ENCODE measurements around the gene ACVR1. TPM values are rescaled to one million over a fixed set of nuclear protein-coding genes. Genes with fewer than 3 reads are reported as not detected.

Gene ACVR1
- total and polyA plus RNA-seq, 2 of the 13 experiments (the other 11 are each of a cell fraction or from before 2014, with no cell fraction given) = 2.3 to 5.4 TPM

GRCh38 chr2:157761520-157761919 is 114.6 kb downstream of the ACVR1 start:
- POLR2A ChIA-PET = no interaction called here
- H3K9ac ChIP-seq (ENCODE audit: insufficient read depth, low read depth, low read length) = no peak overlapping the region
- TF ChIP-seq CEBPZ (IDR thresholded peaks at IDR 0.05; ENCODE audit: low read length) = no peak
- no peak for TF ChIP-seq EEA1 (CRISPR knock-in tag; IDR thresholded peaks at IDR 0.05; ENCODE audit: borderline replicate concordance)
- TF ChIP-seq ZFP36L2 (CRISPR knock-in tag; IDR thresholded peaks at IDR 0.05) = no peak
- TF ChIP-seq ZNF235 (CRISPR knock-in tag; IDR thresholded peaks at IDR 0.05; ENCODE audit: borderline replicate concordance) = no peak
- TF ChIP-seq, protein P1, sequence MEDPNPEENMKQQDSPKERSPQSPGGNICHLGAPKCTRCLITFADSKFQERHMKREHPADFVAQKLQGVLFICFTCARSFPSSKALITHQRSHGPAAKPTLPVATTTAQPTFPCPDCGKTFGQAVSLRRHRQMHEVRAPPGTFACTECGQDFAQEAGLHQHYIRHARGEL (CRISPR knock-in tag; IDR thresholded peaks at IDR 0.05) = no peak
- no peak for TF ChIP-seq NFE2L2 (IDR thresholded peaks at IDR 0.05; ENCODE audit: low read length)
- no peak for TF ChIP-seq ZNF296 (CRISPR knock-in tag; conservative IDR thresholded peaks at IDR 0.05)
- TF ChIP-seq ZNF672 (CRISPR knock-in tag; IDR thresholded peaks at IDR 0.05) = no peak
- TF ChIP-seq NFE2L1 (CRISPR knock-in tag; IDR thresholded peaks at IDR 0.05; ENCODE audit: borderline replicate concordance) = no peak
- no peak for TF ChIP-seq AGO1 (IDR thresholded peaks at IDR 0.05; ENCODE audit: low read depth, low read length, poor library complexity, severe bottlenecking)
- TF ChIP-seq SNAPC2 (CRISPR knock-in tag; IDR thresholded peaks at IDR 0.05) = no peak
- no peak for TF ChIP-seq KIAA2018 (CRISPR knock-in tag; IDR thresholded peaks at IDR 0.05; ENCODE audit: borderline replicate concordance)
- TF ChIP-seq NFIC (IDR thresholded peaks at IDR 0.05; ENCODE audit: low read length) = no peak
- no peak for TF ChIP-seq POLR2G (IDR thresholded peaks at IDR 0.05; ENCODE audit: low read depth, low read length)
- no TSS peak for BruUV-seq (replicated peaks)
- intact Hi-C loops (cut with micrococcal nuclease; ENCODE audit: unreplicated experiment) = loop anchor here (5.0 kb wide), 1 partner anchor 264 kb away; no protein-coding TSS in a partner anchor
- CTCF ChIA-PET (ENCODE audit: low intra/inter-chr PET ratio, low total read pairs) = no interaction called here
- no peaks in the 10 kb centered on the region for H3K27me3 ChIP-seq (ENCODE audit: control insufficient read depth in 1 of 2, insufficient read depth in 2 of 2, low read length in 2 of 2)
- no peaks in the 10 kb centered on the region for H3K4me1 ChIP-seq (ENCODE audit: insufficient read depth, low read length)
- peaks cover 13% of the 10 kb centered on the region for H3K9me3 ChIP-seq (ENCODE audit: low read length)
- no peaks in the 10 kb centered on the region for H3K79me2 ChIP-seq (ENCODE audit: insufficient read depth, low read length)
- no peak overlapping the region for H2AFZ ChIP-seq (ENCODE audit: low read length)
- no peak for DNase-seq (ENCODE audit: low spot score)
- no peaks in the 10 kb centered on the region for H4K20me1 ChIP-seq (ENCODE audit: insufficient read depth, low read length)
- no peak for ATAC-seq
- in situ Hi-C loops (cut with HindIII; ENCODE audit: extremely low pct_ligation_motif_present, low pct_unique_long_range_greater_than_20kb) = loop anchor here (25.0 kb wide), 1 partner anchor 274 kb away; no protein-coding TSS in a partner anchor
- no peak overlapping the region for H3K4me2 ChIP-seq (ENCODE audit: low read depth, low read length)
- no peak for FAIRE-seq
- H3K36me3 ChIP-seq (replicated peaks in 1 of 2; ENCODE audit: control insufficient read depth in 1 of 2, insufficient read depth in 2 of 2, low read length in 2 of 2) = peaks cover 0 to 1% of the 10 kb centered on the region in 2 experiments; a peak in 2 of 5 replicates
- H3K27ac ChIP-seq (ENCODE audit: extremely low read length, insufficient read depth, low read length) = no peak overlapping the region
- no peak overlapping the region for H3K4me3 ChIP-seq (replicated peaks in 1 of 3; ENCODE audit: insufficient read depth in 1 of 3, low read depth in 2 of 3, low read length in 3 of 3)
